GM19467 (cell line): Measurements from ENCODE around the gene CFTR.
"Not testable (repeated sequence)": the region's sequence is repeated elsewhere in the genome, so short reads cannot be mapped to it uniquely, and the experiment has no call there.

Experiments used
- ATAC-seq: cut with Tn5 transposase; IDR thresholded peaks from one replicate; pipeline ENCODE4 v1.9.1; 2021; ENCODE audit warnings: mild to moderate bottlenecking, moderate library complexity; ENCODE audit not compliant: unreplicated experiment

The CFTR gene

GRCh38 chr7:117682681-117683385, 203.0 kb downstream of the CFTR start:
- no peak for ATAC-seq

- no peak for ATAC-seq
Measured at GRCh38 chr7:117683430-117684175, 203.8 kb downstream of the CFTR start.

GRCh38 chr7:117685795-117686194, 206.0 kb downstream of the CFTR start:
- ATAC-seq, result no peak

GRCh38 chr7:117686311-117686935, 206.6 kb downstream of the CFTR start:
- no peak for ATAC-seq

DNA sequence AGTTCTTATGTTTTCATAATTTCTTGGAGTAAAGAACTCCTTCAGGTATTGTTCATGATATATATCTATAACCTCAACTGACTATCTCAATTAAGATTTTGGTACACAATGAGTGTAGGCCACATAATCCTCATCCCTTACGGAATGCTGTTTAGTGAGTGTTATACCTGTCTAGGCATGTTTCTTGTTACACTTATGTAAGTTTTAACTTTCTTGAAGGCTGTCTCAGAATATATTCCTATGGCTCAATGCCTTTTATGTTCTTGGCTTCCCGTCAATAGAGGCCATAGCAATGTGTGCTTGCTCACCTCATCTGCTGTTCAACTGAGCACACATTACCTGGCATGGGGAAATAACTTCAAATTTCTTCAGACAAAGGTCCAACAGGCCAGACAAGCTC, 208.3 kb downstream of the CFTR start:
- ATAC-seq, result no peak

DNA sequence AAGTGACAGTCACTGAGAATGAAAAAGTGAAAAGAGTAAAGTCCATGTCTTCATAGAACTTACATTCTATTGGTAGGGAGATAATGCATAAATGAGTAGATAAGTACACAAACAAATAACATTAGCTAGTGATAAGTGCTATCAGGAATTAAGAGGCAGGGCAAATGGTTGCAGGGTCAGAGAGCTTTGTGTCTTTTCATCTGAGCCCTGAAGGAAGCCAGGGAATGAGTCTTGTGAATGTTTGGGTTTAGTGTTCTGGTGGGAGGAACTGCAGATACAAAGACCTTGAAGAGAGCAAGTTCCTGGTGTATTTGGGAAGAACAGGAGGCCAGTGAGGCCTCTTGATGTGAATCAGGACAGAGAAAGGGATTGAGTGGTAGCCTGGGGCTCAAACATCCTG, 209.6 kb downstream of the CFTR start:
- no peak for ATAC-seq

- ATAC-seq, result no peak
Measured at GRCh38 chr7:117690147-117690546, 210.3 kb downstream of the CFTR start.

DNA sequence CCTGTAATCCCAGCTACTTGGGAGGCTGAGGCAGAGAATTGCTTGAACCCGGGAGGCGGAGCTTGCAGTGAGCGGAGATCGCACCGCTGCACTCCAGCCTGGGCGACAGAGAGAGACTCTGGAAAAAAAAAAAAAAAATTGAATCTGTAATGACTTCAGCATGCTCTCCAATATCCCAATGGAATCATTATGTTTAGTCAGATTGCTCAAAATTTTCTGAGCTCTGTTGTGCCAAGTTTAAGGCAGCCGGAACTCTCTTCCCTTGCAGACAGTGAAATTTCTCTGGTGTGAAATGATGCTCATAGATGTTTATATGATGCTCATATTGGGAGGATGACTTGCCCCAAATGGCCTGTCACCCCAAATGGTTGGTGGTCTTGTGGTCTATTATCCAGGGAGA, 212.5 kb downstream of the CFTR start:
- ATAC-seq, result no peak

- ATAC-seq, result no peak
Measured at GRCh38 chr7:117698018-117698417, 218.2 kb downstream of the CFTR start.

- no peak for ATAC-seq
Measured at GRCh38 chr7:117704063-117704462, 224.2 kb downstream of the CFTR start.

- ATAC-seq, result no peak
Measured at GRCh38 chr7:117705630-117706029, 225.8 kb downstream of the CFTR start.

DNA sequence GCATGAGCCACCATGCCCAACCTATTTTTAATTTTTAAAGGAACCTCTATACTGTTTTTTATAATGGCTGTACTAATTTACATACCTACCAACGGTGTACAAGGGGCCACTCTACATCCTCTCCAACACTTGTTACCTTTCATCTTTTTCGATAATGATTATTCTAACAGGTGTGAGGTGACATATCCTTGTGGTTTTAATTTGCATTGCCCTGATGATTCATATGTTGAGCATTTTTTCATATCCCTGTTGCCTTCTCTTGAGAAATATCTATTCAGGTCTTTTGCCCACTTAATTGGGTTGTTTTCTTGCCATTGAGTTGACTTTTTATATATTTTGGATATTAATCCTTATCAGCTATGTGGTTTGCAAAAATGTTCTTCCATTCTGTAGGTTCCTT, 226.4 kb downstream of the CFTR start:
- ATAC-seq, result no peak

- no peak for ATAC-seq
Measured at GRCh38 chr7:117707080-117707479, 227.3 kb downstream of the CFTR start.

GRCh38 chr7:117708173-117708572, 228.3 kb downstream of the CFTR start:
- ATAC-seq, result not testable (repeated sequence)

DNA sequence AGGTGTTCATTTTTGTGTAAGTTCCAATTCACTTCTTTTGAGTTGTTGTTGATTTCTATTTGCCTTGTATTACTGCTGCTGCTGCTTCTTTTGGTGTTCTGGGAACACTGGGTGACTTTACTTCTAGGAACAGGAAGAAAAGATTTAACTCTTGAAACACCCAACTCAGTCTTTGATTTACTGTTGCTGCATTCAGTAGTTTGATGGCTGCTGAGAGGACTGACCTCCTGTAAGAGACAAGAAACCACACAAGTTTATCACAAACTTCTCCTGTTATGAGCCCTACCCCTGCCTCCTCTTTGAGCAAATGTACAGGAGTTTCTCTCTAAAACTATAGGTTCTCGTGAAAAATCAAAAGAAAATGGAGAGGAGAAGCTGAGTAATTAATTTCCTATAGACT, 231.7 kb downstream of the CFTR start:
- no peak for ATAC-seq

DNA sequence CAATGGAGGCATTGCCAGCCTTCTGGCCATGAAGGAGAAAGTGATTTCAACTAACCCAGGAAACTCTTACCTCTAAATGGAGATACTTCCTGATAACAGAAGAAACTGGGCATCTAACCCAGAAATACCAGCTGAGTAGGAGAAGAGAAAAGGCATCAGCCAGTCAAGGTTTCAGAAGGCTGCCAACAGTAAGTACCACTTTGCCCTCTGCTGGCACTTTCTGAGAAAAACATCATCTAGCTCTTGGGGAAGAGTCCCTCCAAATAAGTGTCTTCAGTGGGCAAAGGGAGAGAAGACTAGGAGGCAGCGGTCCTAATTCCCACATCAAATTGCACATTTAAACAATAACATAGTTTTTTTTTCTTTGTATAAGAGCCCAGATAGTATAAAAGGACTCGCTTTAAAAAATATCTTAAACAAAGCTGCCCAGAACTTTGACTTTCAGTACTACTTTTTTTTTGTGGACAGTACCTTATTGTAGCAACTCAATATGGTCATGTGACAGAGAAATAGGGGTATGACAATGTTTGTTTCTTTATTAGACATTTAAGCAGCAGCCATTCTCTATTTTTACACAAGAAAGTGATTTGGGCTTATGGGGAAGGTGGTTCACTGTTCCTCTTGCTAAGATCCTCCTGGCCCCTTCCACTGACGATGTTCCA, 236.1 kb downstream of the CFTR start:
- peak; percentile 89 for ATAC-seq

- ATAC-seq, result no peak
Measured at GRCh38 chr7:117716707-117717299, 237.0 kb downstream of the CFTR start.

GRCh38 chr7:117717357-117717756, 237.5 kb downstream of the CFTR start:
- no peak for ATAC-seq
